ENCODE results near the gene TRAPPC3.

DNA sequence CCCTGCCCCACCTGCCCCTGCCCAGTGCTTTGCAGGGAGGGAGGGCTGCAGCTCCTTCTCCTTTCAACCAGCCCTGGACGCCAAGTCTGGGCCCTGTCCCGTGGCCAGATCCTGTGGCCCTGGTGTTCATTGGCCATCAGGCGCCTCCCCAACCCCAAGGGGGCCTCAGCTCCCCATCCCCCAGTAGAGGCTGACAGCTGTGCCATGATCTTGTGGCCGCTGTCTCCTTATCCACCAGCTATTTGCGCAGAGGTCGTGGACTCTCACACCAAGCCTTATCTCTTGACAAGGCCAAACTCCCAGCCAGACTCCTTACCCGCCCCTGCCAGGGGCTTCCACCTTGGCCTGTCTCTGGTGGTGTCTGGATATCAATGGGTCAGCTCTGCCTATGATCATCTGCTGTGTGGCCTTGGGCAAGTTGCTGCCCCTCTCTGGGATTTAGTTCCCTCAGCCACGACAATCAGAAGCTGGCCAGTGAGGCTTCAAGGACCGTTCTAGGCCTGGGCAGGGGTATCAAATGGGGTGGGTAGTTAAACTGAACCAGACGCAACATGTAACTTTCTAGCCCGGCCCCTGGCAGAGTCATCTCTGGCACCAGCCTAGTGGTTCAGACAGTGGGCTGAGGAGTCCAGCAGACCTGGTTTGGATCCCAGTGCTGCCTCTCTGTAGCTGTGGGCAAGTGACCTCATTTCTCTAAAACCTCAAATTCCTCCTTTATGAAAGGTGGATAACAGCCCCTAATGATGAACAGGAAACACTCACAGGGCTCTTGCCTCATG is 21.0 kb downstream of the TRAPPC3 start:
- TF ChIP-seq CTCF (conservative IDR thresholded peaks at IDR 0.05; ENCODE audit: low read depth, low read length) (no peak), EZH2 (IDR thresholded peaks at IDR 0.05; ENCODE audit: borderline replicate concordance, low read depth, low read length, poor library complexity, severe bottlenecking) (no peak)
